ACC112 (cell line): ENCODE results near the gene SYNDIG1L.

Experiments
- H2AFZ ChIP-seq: fragments of 200-600 bp; sonication (generic); one replicate; pipeline ENCODE4 v1.6.0; 2017; ENCODE audit warnings: antibody characterized with exemption, low read length; ENCODE audit not compliant: unreplicated experiment
- H3K27ac ChIP-seq: fragments of 200-600 bp; sonication (generic); 2 replicates; pipeline ENCODE4 v1.5.1; 2014; ENCODE audit warnings: low read depth, mild to moderate bottlenecking, antibody characterized with exemption, low read length, moderate library complexity
- H3K27me3 ChIP-seq: fragments of 200-600 bp; sonication (generic); 2 replicates; pipeline ENCODE4 v1.6.1; 2014; ENCODE audit warnings: mild to moderate bottlenecking, antibody characterized with exemption, low read length, moderate library complexity, mixed read lengths; ENCODE audit not compliant: insufficient read depth
- H3K36me3 ChIP-seq: fragments of 200-600 bp; sonication (generic); 2 replicates; pipeline ENCODE4 v1.6.1; 2016; ENCODE audit warnings: mild to moderate bottlenecking, antibody characterized with exemption, low read length, moderate library complexity, mixed read lengths; ENCODE audit not compliant: insufficient read depth
- H3K4me1 ChIP-seq: fragments of 200-600 bp; sonication (generic); one replicate; pipeline ENCODE4 v1.6.1; 2016; ENCODE audit warnings: low read length, mixed read lengths; ENCODE audit not compliant: insufficient read depth, unreplicated experiment, control insufficient read depth
- H3K4me3 ChIP-seq: fragments of 200-600 bp; sonication (generic); 2 replicates; pipeline ENCODE4 v1.5.1; 2014; ENCODE audit warnings: mild to moderate bottlenecking, low read depth, low read length
- H3K79me2 ChIP-seq: fragments of 200-600 bp; sonication (generic); one replicate; pipeline ENCODE4 v1.6.0; 2016; ENCODE audit warnings: low read length; ENCODE audit not compliant: control insufficient read depth, unreplicated experiment, insufficient read depth

Gene SYNDIG1L

GRCh38 chr14:74360163-74360562 lies 65.8 kb downstream of the SYNDIG1L start:
- Histone ChIP-seq H3K4me3 (no peak overlapping the region), H3K27me3 (0 out of 2 replicates have a peak, but pooled peaks cover 7% of the 10 kb centered on the region), H3K4me1 (no peaks in the 10 kb centered on the region), H2AFZ (no peak overlapping the region), H3K36me3 (no peaks in the 10 kb centered on the region), H3K27ac (no peak overlapping the region), H3K79me2 (no peaks in the 10 kb centered on the region)

- no peak overlapping the region for H3K4me3 ChIP-seq
- no peaks in the 10 kb centered on the region for H3K79me2 ChIP-seq
- H3K27ac ChIP-seq, result no peak overlapping the region
- H3K4me1 ChIP-seq, result no peaks in the 10 kb centered on the region
- H3K27me3 ChIP-seq, result no peaks in the 10 kb centered on the region
- H3K36me3 ChIP-seq, result no peaks in the 10 kb centered on the region
- H2AFZ ChIP-seq, result no peak overlapping the region
Measured at GRCh38 chr14:74358176-74358829, 67.7 kb downstream of the SYNDIG1L start.

GRCh38 chr14:74357585-74357984 lies 68.4 kb downstream of the SYNDIG1L start:
- no peaks in the 10 kb centered on the region for H3K79me2 ChIP-seq
- no peak overlapping the region for H2AFZ ChIP-seq
- H3K4me3 ChIP-seq, result no peak overlapping the region
- H3K4me1 ChIP-seq, result no peaks in the 10 kb centered on the region
- H3K27me3 ChIP-seq, result no peaks in the 10 kb centered on the region
- no peak overlapping the region for H3K27ac ChIP-seq
- H3K36me3 ChIP-seq, result no peaks in the 10 kb centered on the region

- no peaks in the 10 kb centered on the region for H3K27me3 ChIP-seq
- H3K79me2 ChIP-seq, result no peaks in the 10 kb centered on the region
- H3K27ac ChIP-seq, result no peak overlapping the region
- no peak overlapping the region for H3K4me3 ChIP-seq
- H2AFZ ChIP-seq, result no peak overlapping the region
- H3K4me1 ChIP-seq, result no peaks in the 10 kb centered on the region
- no peaks in the 10 kb centered on the region for H3K36me3 ChIP-seq
Measured at GRCh38 chr14:74356892-74357575, 69.0 kb downstream of the SYNDIG1L start.
